GM10248 (cell line): ENCODE data around the gene PDIK1L.

Source experiments
- CTCF ChIA-PET: fragments of 300-600 bp; sonication (Branson Sonifier 250); formaldehyde crosslinking; extraction: SDS; loops from one replicate; lab custom pipeline; 2021; ENCODE audit warnings: antibody characterized with exemption; lab: Yijun Ruan, JAX
- POLR2A ChIA-PET: fragments of 350-650 bp; sonication (Branson Sonifier 250); formaldehyde crosslinking; extraction: SDS; loops from one replicate; lab custom pipeline; 2020; ENCODE audit warnings: antibody characterized with exemption; lab: Yijun Ruan, JAX
- DNase-seq: peaks from one replicate; pipeline ENCODE4 v3.0.0; 2012; ENCODE audit errors: extremely low spot score
- TF ChIP-seq, protein P1 (sequence below): IDR thresholded peaks from 2 replicates; pipeline ENCODE4 v1.5.1; 2012; ENCODE audit warnings: mild to moderate bottlenecking, low read depth; ENCODE audit errors: extremely low read depth, missing control alignments, control extremely low read depth

The PDIK1L gene

DNA sequence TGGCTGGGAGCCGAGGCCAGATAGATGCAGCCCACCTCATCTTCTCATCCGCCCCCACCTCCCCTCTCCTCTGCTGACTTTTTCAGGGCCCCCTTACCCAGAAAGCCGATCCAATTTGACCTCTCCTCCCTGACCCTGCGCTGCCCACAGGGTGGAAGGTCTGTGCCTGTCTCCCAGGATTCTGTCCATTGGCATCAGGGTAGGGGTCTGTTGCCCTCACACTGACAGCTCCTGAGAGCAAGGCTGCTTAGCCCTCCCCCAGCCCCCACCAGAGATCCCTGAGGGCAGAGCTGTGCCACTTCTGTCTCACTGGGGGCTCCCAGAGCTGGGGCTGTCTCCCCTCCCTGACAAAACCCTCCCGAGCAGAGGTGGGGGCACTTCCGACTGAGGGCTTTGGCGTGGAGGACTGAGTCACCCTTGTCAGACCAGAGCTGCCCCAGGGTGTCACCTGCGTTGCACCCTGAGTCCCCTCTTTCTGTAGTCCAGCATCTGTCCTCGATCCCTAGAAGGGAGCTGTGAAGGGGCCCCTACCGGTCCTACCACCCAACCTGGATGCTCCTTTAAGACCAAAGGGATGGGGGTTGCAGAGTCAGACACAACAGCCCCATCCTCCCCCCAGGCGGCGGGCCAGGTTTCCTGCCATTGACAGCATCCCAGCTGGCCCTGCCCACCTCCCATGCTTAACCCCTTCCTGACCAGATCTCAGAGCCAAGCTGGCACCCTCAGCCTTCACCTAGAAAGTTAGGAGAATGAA lies 44.8 kb downstream of the PDIK1L start:
- no peak for DNase-seq
- CTCF ChIA-PET = interaction anchor here (1.2 to 5.0 kb wide), 8 partner anchors 11 to 77 kb away, joined by 3 to 37 read pairs (median 5); partner anchors contain the start of genes CEP85, PDIK1L and ZNF593
- POLR2A ChIA-PET = no interaction called here
- TF ChIP-seq, protein P1, sequence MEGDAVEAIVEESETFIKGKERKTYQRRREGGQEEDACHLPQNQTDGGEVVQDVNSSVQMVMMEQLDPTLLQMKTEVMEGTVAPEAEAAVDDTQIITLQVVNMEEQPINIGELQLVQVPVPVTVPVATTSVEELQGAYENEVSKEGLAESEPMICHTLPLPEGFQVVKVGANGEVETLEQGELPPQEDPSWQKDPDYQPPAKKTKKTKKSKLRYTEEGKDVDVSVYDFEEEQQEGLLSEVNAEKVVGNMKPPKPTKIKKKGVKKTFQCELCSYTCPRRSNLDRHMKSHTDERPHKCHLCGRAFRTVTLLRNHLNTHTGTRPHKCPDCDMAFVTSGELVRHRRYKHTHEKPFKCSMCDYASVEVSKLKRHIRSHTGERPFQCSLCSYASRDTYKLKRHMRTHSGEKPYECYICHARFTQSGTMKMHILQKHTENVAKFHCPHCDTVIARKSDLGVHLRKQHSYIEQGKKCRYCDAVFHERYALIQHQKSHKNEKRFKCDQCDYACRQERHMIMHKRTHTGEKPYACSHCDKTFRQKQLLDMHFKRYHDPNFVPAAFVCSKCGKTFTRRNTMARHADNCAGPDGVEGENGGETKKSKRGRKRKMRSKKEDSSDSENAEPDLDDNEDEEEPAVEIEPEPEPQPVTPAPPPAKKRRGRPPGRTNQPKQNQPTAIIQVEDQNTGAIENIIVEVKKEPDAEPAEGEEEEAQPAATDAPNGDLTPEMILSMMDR = no peak

DNA sequence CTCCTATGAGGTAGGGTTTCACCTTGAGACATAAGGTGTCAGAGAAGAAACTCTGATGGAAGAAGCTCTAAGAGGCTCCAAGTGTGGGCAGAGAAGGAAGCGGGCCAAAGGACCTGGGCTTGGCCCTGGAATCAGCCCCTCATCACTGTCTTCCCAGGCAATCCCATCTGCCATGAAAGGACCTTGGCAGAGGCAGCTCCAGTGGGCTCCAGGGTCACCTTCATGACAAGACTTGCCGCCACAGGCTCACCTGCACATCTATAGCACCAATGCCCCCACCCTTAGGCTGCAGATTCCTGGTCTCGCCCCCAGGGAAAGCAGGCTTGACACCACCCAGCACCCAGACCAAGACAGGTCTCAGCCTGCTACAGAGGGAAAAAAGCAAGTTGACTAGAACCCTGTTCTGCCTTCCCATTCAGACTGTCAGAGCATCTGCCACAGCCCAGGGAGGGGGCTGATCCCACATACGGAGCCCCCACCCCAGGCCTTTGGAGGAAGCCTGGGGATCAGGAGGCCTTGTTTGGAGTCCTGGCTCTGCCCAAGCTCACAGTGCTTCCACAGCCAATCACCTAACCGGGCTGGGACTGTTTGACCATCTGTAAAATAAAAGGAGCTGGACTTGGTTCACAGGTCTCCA lies 46.8 kb downstream of the PDIK1L start:
- no peak for DNase-seq
- ChIA-PET POLR2A (no interaction called here), CTCF (interaction anchor here (1.5 to 5.0 kb wide), 3 partner anchors 12 to 54 kb away, joined by 4 to 37 read pairs (median 19); partner anchors contain the start of gene ZNF593)
- TF ChIP-seq, protein P1 = no peak

DNA sequence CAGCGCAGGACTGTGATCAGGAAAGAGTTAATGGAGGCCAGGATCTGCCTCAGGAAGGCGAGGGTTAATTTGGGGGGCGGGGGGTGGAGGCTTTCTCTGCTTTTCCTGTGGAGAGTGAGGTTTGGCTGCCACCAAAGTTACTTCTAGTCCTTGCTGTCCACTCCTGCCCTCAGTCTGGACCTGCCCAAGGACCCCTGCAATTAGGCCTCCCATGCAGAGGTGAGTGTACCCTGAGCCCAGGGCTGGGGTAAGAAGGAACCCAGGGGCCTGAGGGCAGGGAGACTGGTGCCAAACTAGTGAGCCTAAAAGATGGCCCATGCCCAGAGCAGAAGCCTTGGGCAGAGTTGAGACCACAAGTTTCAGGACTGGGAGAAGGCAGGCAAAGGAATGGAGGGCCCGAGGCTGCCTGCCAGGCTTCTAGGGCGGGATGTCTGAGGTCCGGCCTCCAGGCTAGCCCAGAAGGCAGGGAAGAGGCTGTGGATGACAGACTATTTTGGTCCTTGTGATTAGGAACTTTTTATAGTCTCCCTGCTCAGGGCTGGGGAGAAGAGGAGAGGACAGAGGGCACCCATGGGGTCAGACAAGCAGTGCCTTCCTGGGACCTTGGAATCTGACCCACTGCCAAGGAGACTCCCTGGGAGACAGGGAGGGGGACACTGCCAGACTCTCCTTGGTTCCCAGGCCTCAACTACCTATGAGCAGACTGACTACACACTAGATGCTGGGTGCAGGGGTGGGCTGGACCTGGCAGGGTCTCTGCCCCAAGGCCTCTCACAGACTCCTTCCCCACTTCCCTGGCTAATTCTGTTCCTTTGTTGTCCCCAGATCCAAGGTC lies 47.5 kb downstream of the PDIK1L start, which contains the start of gene FAM110D:
Gene FAM110D, plus strand, starts transcription at position 172 of the 835 bp plus-strand sequence. CDS start 2,213 bp downstream, outside the sequence.
- POLR2A ChIA-PET = no interaction called here
- TF ChIP-seq, protein P1 = no peak
- CTCF ChIA-PET = interaction anchor here (3.4 to 5.0 kb wide), 2 partner anchors 11 to 13 kb away, joined by 19 to 37 read pairs; partner anchors contain the start of gene ZNF593
- no peak for DNase-seq

DNA sequence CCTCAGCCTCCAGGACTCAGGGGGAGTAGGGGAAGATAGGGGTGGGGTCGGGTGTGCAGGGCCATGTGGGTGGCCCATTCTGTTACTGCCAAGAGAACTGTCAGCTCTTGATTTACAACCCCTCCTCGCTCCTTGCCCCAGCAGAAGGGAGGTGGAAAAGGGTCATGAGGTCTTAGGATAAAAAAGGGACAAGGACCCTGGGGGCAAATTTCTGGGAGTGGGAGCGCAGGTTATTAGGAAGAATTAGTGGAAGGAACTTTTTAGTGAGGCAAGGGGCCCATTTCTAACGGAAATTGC lies 48.1 kb downstream of the PDIK1L start:
- ChIA-PET CTCF (interaction anchor here (3.4 kb wide), 1 partner anchor 10 kb away, joined by 19 read pairs; the partner anchor contains the start of gene ZNF593), POLR2A (no interaction called here)
- no peak for DNase-seq
- TF ChIP-seq, protein P1 = no peak

DNA sequence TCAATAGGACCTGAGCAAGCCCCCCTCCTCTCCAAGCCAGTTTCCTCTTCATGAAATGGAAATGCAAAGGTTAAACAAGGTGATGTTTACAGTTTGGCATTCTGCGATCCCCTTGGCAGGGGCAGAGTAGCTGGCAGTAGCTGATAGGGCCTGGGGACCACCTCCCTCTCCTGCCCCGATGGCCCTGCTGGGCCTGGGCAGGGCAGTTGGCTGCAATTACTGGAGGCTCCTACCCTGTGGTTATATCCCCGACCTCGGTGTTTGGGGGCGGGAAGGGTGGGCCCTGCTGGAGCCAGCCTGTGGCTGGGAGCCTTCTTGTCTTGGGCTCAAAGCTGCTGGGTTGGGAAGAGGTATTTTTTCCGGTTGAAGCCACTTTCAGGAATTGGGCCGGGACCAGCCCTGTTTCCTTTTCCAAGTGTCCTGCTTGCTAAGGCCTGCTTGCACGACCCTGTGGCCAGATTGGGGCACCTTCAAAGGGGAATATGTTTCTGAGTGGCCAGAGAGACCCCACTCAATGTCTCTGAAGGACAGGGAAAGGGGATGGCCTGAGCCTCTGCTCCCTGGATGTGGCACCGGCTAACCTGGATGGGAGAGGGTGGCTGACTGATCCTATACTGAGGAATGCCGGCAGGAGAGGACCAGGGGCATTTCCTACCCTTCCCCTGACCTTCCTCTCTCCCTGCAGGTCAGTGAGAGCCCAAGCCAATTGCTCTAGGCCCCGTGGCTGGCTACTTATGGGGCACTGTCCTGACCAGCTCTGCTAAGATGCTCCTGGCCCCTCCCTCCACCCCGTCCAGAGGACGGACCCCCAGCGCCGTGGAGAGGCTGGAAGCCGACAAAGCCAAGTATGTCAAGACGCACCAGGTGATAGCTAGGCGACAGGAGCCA lies 49.1 kb downstream of the PDIK1L start:
- CTCF ChIA-PET = interaction anchor here (1.2 to 1.5 kb wide), 2 partner anchors 16 to 49 kb away, joined by 4 read pairs; partner anchors contain the start of gene PDIK1L
- TF ChIP-seq, protein P1 = no peak
- POLR2A ChIA-PET = no interaction called here
- DNase-seq = no peak
